DND-41 (cell line): ENCODE measurements around the gene PDE7B.

Experiments used
- CTCF ChIP-seq: IDR thresholded peaks from 2 replicates; pipeline ENCODE4 v1.5.1; 2012; ENCODE audit warnings: borderline replicate concordance, low read length, moderate library complexity, mild to moderate bottlenecking; ENCODE audit not compliant: poor library complexity, severe bottlenecking; ENCODE audit errors: extremely low read depth
- EZH2 ChIP-seq: IDR thresholded peaks from 3 replicates; pipeline ENCODE4 v1.6.1; 2012; ENCODE audit warnings: borderline replicate concordance, low read depth, mild to moderate bottlenecking, moderate library complexity, low read length, inconsistent platforms; ENCODE audit not compliant: severe bottlenecking

GRCh38 chr6:136090929-136091328 is 239.4 kb downstream of the PDE7B start:
- TF ChIP-seq CTCF: no peak
- no peak for TF ChIP-seq EZH2
